HFFc6 (cell line): Measurements from ENCODE around the gene MGST3. TPM values are rescaled to one million over a fixed set of nuclear protein-coding genes. Genes with fewer than 3 reads are reported as not detected.
"Not testable (repeated sequence)": the region's sequence is repeated elsewhere in the genome, so short reads cannot be mapped to it uniquely, and the experiment has no call there.

Experiments
- DNase-seq: peaks from one replicate; pipeline ENCODE4 v3.0.0-alpha.2; 2018
- H3K27ac Mint-ChIP-seq: 2 replicates; pipeline ENCODE4 v1.8.0; 2020; ENCODE audit warnings: mild to moderate bottlenecking, mixed read lengths
- H3K27me3 Mint-ChIP-seq: 2 replicates; pipeline ENCODE4 v1.8.0; 2021; ENCODE audit warnings: mild to moderate bottlenecking, moderate library complexity, mixed read lengths; ENCODE audit not compliant: insufficient read depth
- H3K36me3 Mint-ChIP-seq: 2 replicates; pipeline ENCODE4 v1.8.0; 2021; ENCODE audit warnings: low read depth, mixed read lengths
- H3K4me1 Mint-ChIP-seq: 2 replicates; pipeline ENCODE4 v1.8.0; 2020; ENCODE audit warnings: low read depth, mixed read lengths
- H3K4me3 Mint-ChIP-seq: 2 replicates; pipeline ENCODE4 v1.8.0; 2020; ENCODE audit warnings: mild to moderate bottlenecking, moderate library complexity, mixed read lengths
- H3K9me3 Mint-ChIP-seq: 2 replicates; pipeline ENCODE4 v1.8.0; 2020; ENCODE audit warnings: mild to moderate bottlenecking, mixed read lengths
- total RNA-seq, 6 experiments: library from RNA; stranded (reverse); fragmentation: NEBNext Ultra II Directional; extraction: Animal tissue kit (Norgen Biotek cat#: 25700); gene quantifications; 2 replicates in 1 of 6; 3 replicates in 5 of 6; pipeline ENCODE4 v1.2.3, GENCODE V29; 2021
- TF ChIP-seq, protein P1 (sequence below): fragments of 200-600 bp; sonication (generic); IDR thresholded peaks from 2 replicates; pipeline ENCODE4 v1.5.0; 2021; ENCODE audit warnings: antibody characterized with exemption, mild to moderate bottlenecking

Gene MGST3
- total RNA-seq, 6 experiments from 2014 or later = 183 to 203 (median 196) TPM

DNA sequence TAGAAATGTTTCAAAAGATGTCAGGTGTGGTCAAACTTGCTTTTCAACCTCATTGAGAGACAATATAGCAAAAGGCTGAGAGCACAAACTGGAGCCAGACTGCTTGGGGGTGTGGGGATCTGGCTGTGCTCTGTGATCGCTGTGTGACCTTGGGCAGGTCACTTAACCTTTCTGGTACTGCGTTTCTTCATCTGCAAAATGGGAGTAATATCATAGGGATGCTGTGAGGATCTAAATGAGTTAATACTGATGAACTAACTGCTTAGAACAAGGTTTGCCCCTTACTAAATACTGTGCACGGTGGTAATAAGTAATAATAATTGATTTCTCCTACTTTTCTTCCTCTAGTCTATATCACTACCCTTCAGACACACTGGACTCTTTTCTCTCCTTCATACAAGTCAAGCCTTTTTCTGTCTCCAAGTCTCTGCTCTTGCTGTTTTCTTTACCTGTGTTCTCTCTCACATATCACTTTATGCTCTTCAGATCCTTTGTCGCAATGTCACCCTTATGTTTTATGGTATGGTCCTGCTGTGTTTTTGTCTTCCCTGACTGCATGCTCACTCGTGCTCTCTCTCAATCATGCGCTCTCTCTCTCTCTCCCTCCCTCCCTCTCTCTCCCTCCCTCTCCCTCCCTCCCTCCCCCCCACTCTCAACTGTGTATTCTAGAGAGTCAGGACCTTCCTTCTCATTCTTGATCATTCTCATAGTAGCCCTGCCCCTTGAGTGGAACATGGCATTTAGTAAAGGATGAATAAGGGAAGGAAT is 3.3 kb downstream of the MGST3 start:
- no peaks in the 10 kb centered on the region for H3K36me3 Mint-ChIP-seq
- TF ChIP-seq, protein P1, sequence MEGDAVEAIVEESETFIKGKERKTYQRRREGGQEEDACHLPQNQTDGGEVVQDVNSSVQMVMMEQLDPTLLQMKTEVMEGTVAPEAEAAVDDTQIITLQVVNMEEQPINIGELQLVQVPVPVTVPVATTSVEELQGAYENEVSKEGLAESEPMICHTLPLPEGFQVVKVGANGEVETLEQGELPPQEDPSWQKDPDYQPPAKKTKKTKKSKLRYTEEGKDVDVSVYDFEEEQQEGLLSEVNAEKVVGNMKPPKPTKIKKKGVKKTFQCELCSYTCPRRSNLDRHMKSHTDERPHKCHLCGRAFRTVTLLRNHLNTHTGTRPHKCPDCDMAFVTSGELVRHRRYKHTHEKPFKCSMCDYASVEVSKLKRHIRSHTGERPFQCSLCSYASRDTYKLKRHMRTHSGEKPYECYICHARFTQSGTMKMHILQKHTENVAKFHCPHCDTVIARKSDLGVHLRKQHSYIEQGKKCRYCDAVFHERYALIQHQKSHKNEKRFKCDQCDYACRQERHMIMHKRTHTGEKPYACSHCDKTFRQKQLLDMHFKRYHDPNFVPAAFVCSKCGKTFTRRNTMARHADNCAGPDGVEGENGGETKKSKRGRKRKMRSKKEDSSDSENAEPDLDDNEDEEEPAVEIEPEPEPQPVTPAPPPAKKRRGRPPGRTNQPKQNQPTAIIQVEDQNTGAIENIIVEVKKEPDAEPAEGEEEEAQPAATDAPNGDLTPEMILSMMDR = no peak
- no peak overlapping the region; the same call in 1 of the 2 replicates for H3K4me3 Mint-ChIP-seq
- H3K9me3 Mint-ChIP-seq = no peaks in the 10 kb centered on the region
- no peak for DNase-seq
- peak overlapping the region; percentile 39 for H3K27ac Mint-ChIP-seq
- no peaks in the 10 kb centered on the region for H3K27me3 Mint-ChIP-seq
- peaks cover 23% of the 10 kb centered on the region for H3K4me1 Mint-ChIP-seq

- Mint-ChIP-seq H3K4me3 (no peak overlapping the region), H3K27ac (no peak overlapping the region), H3K9me3 (no peaks in the 10 kb centered on the region), H3K4me1 (peaks cover 25% of the 10 kb centered on the region), H3K27me3 (no peaks in the 10 kb centered on the region), H3K36me3 (peaks cover 5% of the 10 kb centered on the region)
- TF ChIP-seq, protein P1 = no peak
- DNase-seq = no peak
Measured at GRCh38 chr1:165635329-165635728, 4.3 kb downstream of the MGST3 start.

DNA sequence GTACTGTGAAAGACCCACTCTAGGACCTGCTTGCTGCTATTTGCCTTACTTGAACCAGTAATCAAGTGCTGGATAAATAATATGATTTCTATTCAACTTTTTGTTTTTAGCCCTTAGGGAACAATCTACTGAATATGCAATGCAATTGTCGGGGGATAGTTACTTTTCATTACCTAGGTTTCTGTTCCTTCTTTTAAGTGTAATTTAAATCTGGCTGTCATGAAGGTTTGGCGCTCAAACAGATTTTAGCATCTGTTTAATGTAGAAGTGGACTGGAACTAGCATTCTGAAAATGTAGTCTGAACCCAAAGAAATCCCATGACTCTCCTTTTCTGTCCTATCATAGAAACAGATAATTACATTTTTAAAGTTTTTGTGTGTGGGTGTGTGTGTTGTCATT is 4.8 kb downstream of the MGST3 start:
- no peaks in the 10 kb centered on the region for H3K27me3 Mint-ChIP-seq
- no peak for DNase-seq
- H3K36me3 Mint-ChIP-seq = peaks cover 5% of the 10 kb centered on the region
- H3K4me1 Mint-ChIP-seq = peaks cover 26% of the 10 kb centered on the region
- H3K27ac Mint-ChIP-seq = no peak overlapping the region
- no peaks in the 10 kb centered on the region for H3K9me3 Mint-ChIP-seq
- TF ChIP-seq, protein P1 = no peak
- H3K4me3 Mint-ChIP-seq = no peak overlapping the region

- Mint-ChIP-seq H3K4me1 (peaks cover 38% of the 10 kb centered on the region), H3K9me3 (no peaks in the 10 kb centered on the region), H3K27ac (peak overlapping the region; percentile 27), H3K4me3 (no peak overlapping the region), H3K36me3 (peaks cover 5% of the 10 kb centered on the region), H3K27me3 (no peaks in the 10 kb centered on the region)
- peak; percentile 53 for DNase-seq
- TF ChIP-seq, protein P1 = no peak
Measured at GRCh38 chr1:165637427-165637826, 6.4 kb downstream of the MGST3 start.

GRCh38 chr1:165638211-165638610 is 7.2 kb downstream of the MGST3 start:
- H3K9me3 Mint-ChIP-seq, H3K4me3 Mint-ChIP-seq, DNase-seq, H3K36me3 Mint-ChIP-seq, H3K27me3 Mint-ChIP-seq: not testable (repeated sequence)
- H3K27ac Mint-ChIP-seq = peak overlapping the region; percentile 27; the same call in 1 of the 2 replicates
- peaks cover 38% of the 10 kb centered on the region for H3K4me1 Mint-ChIP-seq

- peak; percentile 18 for DNase-seq
Measured at GRCh38 chr1:165639821-165640623, 9.0 kb downstream of the MGST3 start.

More at GRCh38 chr1:165639821-165640623, 9.0 kb downstream of the MGST3 start:
- no peak overlapping the region for H3K4me3 Mint-ChIP-seq
- TF ChIP-seq, protein P1 = no peak
- no peaks in the 10 kb centered on the region for H3K9me3 Mint-ChIP-seq
- H3K27me3 Mint-ChIP-seq = no peaks in the 10 kb centered on the region; the same call in 1 of the 2 replicates
- H3K4me1 Mint-ChIP-seq = peaks cover 42% of the 10 kb centered on the region
- peaks cover 5% of the 10 kb centered on the region for H3K36me3 Mint-ChIP-seq
- H3K27ac Mint-ChIP-seq = peak overlapping the region; percentile 77
